Panc1 (cell line): ENCODE measurements around the gene PNMA1. TPM values are rescaled to one million over a fixed set of nuclear protein-coding genes. Genes with fewer than 3 reads are reported as not detected.

Experiments used
- ATAC-seq: fragments of 200-7000 bp; cut with Tn5 transposase; 2 replicates; pipeline ENCODE4 v1.9.1; 2020; ENCODE audit warnings: mild to moderate bottlenecking, moderate library complexity
- BruUV-seq: library from RNA; stranded (reverse); fragments of 400-500 nt; replicated peaks from 2 replicates; lab custom pipeline; 2021; lab: Mats Ljungman, UMichigan
- CTCF ChIA-PET: fragments of 300-600 bp; sonication (Branson Sonifier 250); formaldehyde crosslinking; loops from one replicate; lab custom pipeline; 2022; ENCODE audit warnings: antibody characterized with exemption; lab: Charles Lee
- POLR2A ChIA-PET: fragments of 300-600 bp; sonication (Branson Sonifier 250); formaldehyde crosslinking; loops from one replicate; lab custom pipeline; 2022; ENCODE audit warnings: antibody characterized with exemption; lab: Charles Lee
- DNase-seq: peaks from one replicate; pipeline ENCODE4 v3.0.0-alpha.2; 2010; ENCODE audit warnings: low read depth, low spot score
- H3K27ac ChIP-seq: 2 replicates; pipeline ENCODE4 v1.5.1; 2011; ENCODE audit warnings: mild to moderate bottlenecking, low read length, inconsistent platforms
- H3K27me3 ChIP-seq: fragments of 200-500 bp; sonication (Bioruptor generic); 2 replicates; pipeline ENCODE4 v1.6.0; 2014; ENCODE audit warnings: low read length, inconsistent platforms; ENCODE audit not compliant: control insufficient read depth, insufficient read depth
- H3K36me3 ChIP-seq: fragments of 200-500 bp; sonication (Bioruptor generic); 2 replicates; pipeline ENCODE4 v1.5.1; 2014; ENCODE audit warnings: inconsistent platforms, mild to moderate bottlenecking, low read length, moderate library complexity; ENCODE audit not compliant: control insufficient read depth, insufficient read depth
- H3K4me1 ChIP-seq: 2 replicates; pipeline ENCODE4 v1.5.1; 2011; ENCODE audit warnings: inconsistent platforms, mild to moderate bottlenecking, low read length, moderate library complexity; ENCODE audit not compliant: control insufficient read depth, insufficient read depth
- H3K4me3 ChIP-seq, 2 experiments: 2 replicates each; pipeline ENCODE4 v1.5.1; 2011 to 2012; ENCODE audit warnings: low read depth in 2 of 2, low read length in 2 of 2, mild to moderate bottlenecking in 2 of 2, inconsistent platforms in 1 of 2, moderate library complexity in 1 of 2
- H3K9me3 ChIP-seq: fragments of 200-500 bp; sonication (Bioruptor generic); 2 replicates; pipeline ENCODE4 v1.5.1; 2014; ENCODE audit warnings: low read depth, mild to moderate bottlenecking, inconsistent platforms, low read length, moderate library complexity; ENCODE audit not compliant: control insufficient read depth, insufficient read depth
- CTCF ChIP-seq: fragments of 450-650 bp; IDR thresholded peaks from 2 replicates; pipeline ENCODE4 v1.5.1; 2017; ENCODE audit warnings: mild to moderate bottlenecking
- POLR2AphosphoS5 ChIP-seq: IDR thresholded peaks from 2 replicates; pipeline ENCODE4 v1.6.1; 2012; ENCODE audit warnings: mild to moderate bottlenecking, low read depth, low read length, moderate library complexity
- REST ChIP-seq, 2 experiments: IDR thresholded peaks; 2 replicates each; pipeline ENCODE4 v1.6.1; 2011 to 2012; ENCODE audit warnings: low read depth in 2 of 2, control low read depth in 1 of 2, low read length in 1 of 2, mild to moderate bottlenecking in 1 of 2, moderate library complexity in 1 of 2; ENCODE audit not compliant: insufficient read depth in 1 of 2
- SIN3A ChIP-seq: IDR thresholded peaks from 2 replicates; pipeline ENCODE4 v1.6.1; 2012; ENCODE audit warnings: low read depth, mild to moderate bottlenecking, low read length, moderate library complexity, borderline replicate concordance; ENCODE audit not compliant: insufficient read depth
- TCF7L2 ChIP-seq: IDR thresholded peaks from 2 replicates; pipeline ENCODE4 v1.6.1; 2011; ENCODE audit warnings: mild to moderate bottlenecking, low read depth, low read length, inconsistent platforms
- in situ Hi-C: cut with HindIII; loops from 2 replicates; pipeline ENCODE4 v1.10.0; 2016; ENCODE audit warnings: low sequenced_read_pairs, low pct_unique_long_range_greater_than_20kb
- intact Hi-C: fragments of 100-400 bp; cut with micrococcal nuclease; formaldehyde crosslinking; loops from one replicate; pipeline ENCODE4 v1.10.0; 2022; ENCODE audit not compliant: unreplicated experiment
- total RNA-seq: library from RNA; stranded (reverse); gene quantifications from one replicate; pipeline ENCODE4 v1.2.1, GENCODE V29; 2021; ENCODE audit not compliant: unreplicated experiment

The PNMA1 gene
- total RNA-seq, 1 experiment from 2014 or later, result 49.7 TPM

- TF ChIP-seq TCF7L2 (no peak), CTCF (no peak), REST (IDR thresholded peaks at IDR 0.05; ENCODE audit: insufficient read depth in 1 of 2, low read depth in 2 of 2, low read length in 1 of 2) (no peak), SIN3A (no peak), POLR2AphosphoS5 (no peak)
- CTCF ChIA-PET, result no interaction called here
- no peak overlapping the region for H3K4me3 ChIP-seq
- H3K4me1 ChIP-seq, result no peaks in the 10 kb centered on the region
- H3K27me3 ChIP-seq, result no peaks in the 10 kb centered on the region
- no TSS peak for BruUV-seq
- H3K9me3 ChIP-seq, result no peaks in the 10 kb centered on the region
- DNase-seq, result peak; percentile 78
- peak; percentile 81; the same call in 1 of the 2 replicates for ATAC-seq
- POLR2A ChIA-PET, result no interaction called here
- in situ Hi-C loops, result no loop called here
- H3K36me3 ChIP-seq, result no peaks in the 10 kb centered on the region
- no peak overlapping the region for H3K27ac ChIP-seq
- intact Hi-C loops, result no loop called here
These were observed 17.5 kb downstream of the PNMA1 start for GRCh38 chr14:73696466-73697400.

GRCh38 chr14:73695997-73696396 is 18.2 kb downstream of the PNMA1 start:
- ATAC-seq (no peak), DNase-seq (no peak)
- CTCF ChIA-PET, result no interaction called here
- H3K4me1 ChIP-seq, result no peaks in the 10 kb centered on the region
- in situ Hi-C loops, result no loop called here
- no peaks in the 10 kb centered on the region for H3K36me3 ChIP-seq
- H3K9me3 ChIP-seq, result no peaks in the 10 kb centered on the region
- H3K27me3 ChIP-seq, result no peaks in the 10 kb centered on the region
- intact Hi-C loops, result no loop called here
- POLR2A ChIA-PET, result no interaction called here
- H3K27ac ChIP-seq, result no peak overlapping the region
- BruUV-seq, result TSS peak; percentile 28
- TF ChIP-seq POLR2AphosphoS5 (no peak), CTCF (no peak), TCF7L2 (no peak), SIN3A (no peak), REST (IDR thresholded peaks at IDR 0.05; ENCODE audit: insufficient read depth in 1 of 2, low read depth in 2 of 2, low read length in 1 of 2) (no peak)
- H3K4me3 ChIP-seq, result no peak overlapping the region
